OCI-LY1 (cell line): Measurements from ENCODE around the gene RILP.

Source experiments
- EZH2 ChIP-seq: fragments of 200-600 bp; sonication (generic), shearing (Covaris generic); IDR thresholded peaks from 2 replicates; pipeline ENCODE4 v1.8.0; 2017; ENCODE audit warnings: borderline replicate concordance, mixed run types, mild to moderate bottlenecking, antibody characterized with exemption, low read length, moderate library complexity, mixed read lengths
- TF ChIP-seq, protein P1 (sequence below): fragments of 200-600 bp; sonication (generic), shearing (Covaris generic); IDR thresholded peaks from 2 replicates; pipeline ENCODE4 v1.5.1; 2017; ENCODE audit warnings: mild to moderate bottlenecking, antibody characterized with exemption, low read length, moderate library complexity, mixed read lengths

DNA sequence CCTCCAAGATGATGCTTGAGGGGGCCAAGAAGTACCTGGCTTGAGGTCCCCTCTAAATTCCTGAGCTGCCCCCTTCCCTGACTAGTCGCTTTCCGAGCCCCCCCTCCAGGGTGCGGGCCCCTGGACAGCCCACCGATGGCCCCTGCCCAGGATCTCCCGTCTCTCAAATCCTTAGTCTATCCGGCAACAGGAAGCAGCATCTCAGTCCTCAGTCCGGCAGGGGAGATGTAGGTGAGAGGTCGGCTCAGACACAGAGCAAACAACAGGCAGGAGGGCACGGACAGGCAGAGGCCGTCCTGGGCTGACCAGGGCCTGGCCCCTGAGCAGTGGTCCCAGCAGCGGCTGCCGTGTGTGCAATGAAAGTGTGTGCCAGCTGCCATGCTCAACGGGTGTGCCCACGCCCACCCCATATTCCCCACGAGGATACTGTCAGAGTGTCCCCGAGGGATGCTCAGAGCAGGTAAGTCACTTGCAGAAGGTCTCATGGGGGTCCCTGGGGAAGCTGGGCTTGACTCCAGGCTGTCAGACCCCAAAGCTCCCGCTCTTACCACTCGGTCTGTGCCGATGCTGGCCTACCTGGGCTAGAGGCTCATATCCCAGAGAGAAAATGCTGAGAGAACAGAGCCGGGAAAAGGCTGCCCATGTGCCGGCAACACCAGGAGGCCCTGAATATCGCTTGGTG lies 28.3 kb downstream of the RILP start:
- TF ChIP-seq, protein P1, sequence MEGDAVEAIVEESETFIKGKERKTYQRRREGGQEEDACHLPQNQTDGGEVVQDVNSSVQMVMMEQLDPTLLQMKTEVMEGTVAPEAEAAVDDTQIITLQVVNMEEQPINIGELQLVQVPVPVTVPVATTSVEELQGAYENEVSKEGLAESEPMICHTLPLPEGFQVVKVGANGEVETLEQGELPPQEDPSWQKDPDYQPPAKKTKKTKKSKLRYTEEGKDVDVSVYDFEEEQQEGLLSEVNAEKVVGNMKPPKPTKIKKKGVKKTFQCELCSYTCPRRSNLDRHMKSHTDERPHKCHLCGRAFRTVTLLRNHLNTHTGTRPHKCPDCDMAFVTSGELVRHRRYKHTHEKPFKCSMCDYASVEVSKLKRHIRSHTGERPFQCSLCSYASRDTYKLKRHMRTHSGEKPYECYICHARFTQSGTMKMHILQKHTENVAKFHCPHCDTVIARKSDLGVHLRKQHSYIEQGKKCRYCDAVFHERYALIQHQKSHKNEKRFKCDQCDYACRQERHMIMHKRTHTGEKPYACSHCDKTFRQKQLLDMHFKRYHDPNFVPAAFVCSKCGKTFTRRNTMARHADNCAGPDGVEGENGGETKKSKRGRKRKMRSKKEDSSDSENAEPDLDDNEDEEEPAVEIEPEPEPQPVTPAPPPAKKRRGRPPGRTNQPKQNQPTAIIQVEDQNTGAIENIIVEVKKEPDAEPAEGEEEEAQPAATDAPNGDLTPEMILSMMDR, result no peak
- TF ChIP-seq EZH2, result no peak
